Urothelium cell line (cell line): Measurements from ENCODE around the gene C12orf57.

ENCODE experiments used
- DNase-seq: peaks from one replicate; pipeline ENCODE4 v3.0.0; 2011; ENCODE audit warnings: low spot score, mixed read lengths
- FAIRE-seq: peaks from 2 replicates; lab custom pipeline; 2011; peaks lifted over from hg19 to GRCh38; lab: Jason Lieb, UNC

The C12orf57 gene

GRCh38 chr12:6936636-6937480 lies 7.0 kb upstream of the C12orf57 start:
- FAIRE-seq: no peak

GRCh38 chr12:6937481-6938352 lies 6.1 kb upstream of the C12orf57 start:
- peak; percentile 97 for FAIRE-seq
- DNase-seq: peak; percentile 89

More at GRCh38 chr12:6936636-6937480, 7.0 kb upstream of the C12orf57 start:
- DNase-seq: no peak

GRCh38 chr12:6938353-6939190 lies 5.2 kb upstream of the C12orf57 start:
- no peak for DNase-seq

GRCh38 chr12:6939191-6939540 lies 4.7 kb upstream of the C12orf57 start:
- no peak for DNase-seq
- no peak for FAIRE-seq

More at GRCh38 chr12:6938353-6939190, 5.2 kb upstream of the C12orf57 start:
- peak; percentile 55 for FAIRE-seq

- DNase-seq: no peak
- FAIRE-seq: no peak
These were observed 2.6 kb upstream of the C12orf57 start for GRCh38 chr12:6941267-6941666.

- no peak for FAIRE-seq
- no peak for DNase-seq
These were observed 2.0 kb upstream of the C12orf57 start for GRCh38 chr12:6941782-6942181.

GRCh38 chr12:6942331-6942665 lies 1.5 kb upstream of the C12orf57 start:
- no peak for DNase-seq
- no peak for FAIRE-seq

- FAIRE-seq (no peak), DNase-seq (peak; percentile 83)
These were observed 467 bp upstream of the C12orf57 start for GRCh38 chr12:6943389-6943721.

GRCh38 chr12:6944381-6945186 lies 762 bp downstream of the C12orf57 start:
- peak; percentile 13 for FAIRE-seq

GRCh38 chr12:6945613-6946012 lies 1.8 kb downstream of the C12orf57 start:
- FAIRE-seq: no peak
- DNase-seq: no peak

More at GRCh38 chr12:6944381-6945186, 762 bp downstream of the C12orf57 start:
- peak; percentile 93 for DNase-seq

GRCh38 chr12:6946033-6946919 lies 2.5 kb downstream of the C12orf57 start:
- FAIRE-seq (no peak), DNase-seq (no peak)

- no peak for FAIRE-seq
These were observed 3.1 kb downstream of the C12orf57 start for GRCh38 chr12:6946920-6947374.

GRCh38 chr12:6947615-6948014 lies 3.8 kb downstream of the C12orf57 start:
- DNase-seq: no peak
- no peak for FAIRE-seq

More at GRCh38 chr12:6946920-6947374, 3.1 kb downstream of the C12orf57 start:
- no peak for DNase-seq

GRCh38 chr12:6948873-6949594 lies 5.2 kb downstream of the C12orf57 start:
- DNase-seq: no peak
- FAIRE-seq: peak; percentile 93

- FAIRE-seq: no peak
These were observed 6.6 kb downstream of the C12orf57 start for GRCh38 chr12:6950401-6950801.

GRCh38 chr12:6950811-6951540 lies 7.2 kb downstream of the C12orf57 start, which contains the start of gene PTPN6:
PTPN6 (plus strand) TSS chr12:6951356; CDS start chr12:6951513, 157 bp downstream.
- DNase-seq: no peak
- FAIRE-seq: peak; percentile 67

More at GRCh38 chr12:6950401-6950801, 6.6 kb downstream of the C12orf57 start:
- no peak for DNase-seq

GRCh38 chr12:6951551-6952120 lies 7.8 kb downstream of the C12orf57 start:
- DNase-seq (no peak), FAIRE-seq (no peak)
